HG03378 (cell line): Measurements from ENCODE around the gene NAGA.

Source experiments
- ATAC-seq: cut with Tn5 transposase; IDR thresholded peaks from one replicate; pipeline ENCODE4 v1.9.1; 2021; ENCODE audit warnings: mild to moderate bottlenecking, moderate library complexity; ENCODE audit not compliant: unreplicated experiment

Gene NAGA

GRCh38 chr22:42052765-42053164, 17.8 kb downstream of the NAGA start:
- ATAC-seq, result no peak

- no peak for ATAC-seq
Measured at GRCh38 chr22:42050641-42051180, 19.9 kb downstream of the NAGA start.

- no peak for ATAC-seq
Measured at GRCh38 chr22:42041784-42042183, 28.8 kb downstream of the NAGA start.

- no peak for ATAC-seq
Measured at GRCh38 chr22:42039271-42039670, 31.3 kb downstream of the NAGA start.

- no peak for ATAC-seq
Measured at GRCh38 chr22:42035256-42035655, 35.4 kb downstream of the NAGA start.

GRCh38 chr22:42033263-42034181, 37.1 kb downstream of the NAGA start:
- ATAC-seq, result no peak

- no peak for ATAC-seq
Measured at GRCh38 chr22:42026705-42027104, 43.9 kb downstream of the NAGA start.

GRCh38 chr22:42025421-42025820, 45.2 kb downstream of the NAGA start:
- ATAC-seq, result no peak

- no peak for ATAC-seq
Measured at GRCh38 chr22:42022162-42022847, 48.3 kb downstream of the NAGA start.

GRCh38 chr22:42021571-42021970, 49.0 kb downstream of the NAGA start:
- no peak for ATAC-seq

- ATAC-seq, result no peak
Measured at GRCh38 chr22:42018224-42018623, 52.4 kb downstream of the NAGA start.

GRCh38 chr22:42016111-42016510, 54.5 kb downstream of the NAGA start:
- no peak for ATAC-seq

- no peak for ATAC-seq
Measured at GRCh38 chr22:42013385-42013784, 57.2 kb downstream of the NAGA start.

GRCh38 chr22:42010778-42011177, 59.8 kb downstream of the NAGA start:
- ATAC-seq, result no peak
